Lower lobe of right lung (tissue), 2 donors: ENCODE data around the gene TBC1D8. TPM values are rescaled to one million over a fixed set of nuclear protein-coding genes. Genes with fewer than 3 reads are reported as not detected.

Experiments used
- ATAC-seq, 2 donors: fragments of 200-7000 bp; cut with Tn5 transposase; one replicate each; pipeline ENCODE4 v1.9.1; 2020 to 2022; ENCODE audit warnings: mild to moderate bottlenecking in 2 of 2, moderate library complexity in 2 of 2
- DNase-seq: peaks from one replicate; pipeline ENCODE4 v3.0.0-alpha.2; 2020
- H3K27ac ChIP-seq: fragments of 200-600 bp; one replicate; pipeline ENCODE4 v1.8.0; 2022
- H3K27me3 ChIP-seq: fragments of 200-600 bp; one replicate; pipeline ENCODE4 v1.8.0; 2022; ENCODE audit warnings: low read depth
- H3K36me3 ChIP-seq: fragments of 200-600 bp; one replicate; pipeline ENCODE4 v1.8.0; 2022; ENCODE audit warnings: mild to moderate bottlenecking
- H3K4me1 ChIP-seq: fragments of 200-600 bp; one replicate; pipeline ENCODE4 v1.8.0; 2022
- H3K4me3 ChIP-seq: fragments of 200-600 bp; one replicate; pipeline ENCODE4 v1.8.0; 2022; ENCODE audit warnings: mild to moderate bottlenecking
- H3K9me3 ChIP-seq: fragments of 200-600 bp; one replicate; pipeline ENCODE4 v1.8.0; 2022
- CTCF ChIP-seq: fragments of 200-600 bp; IDR thresholded peaks from one replicate; pipeline ENCODE4 v1.8.0; 2022; ENCODE audit warnings: antibody characterized with exemption, mild to moderate bottlenecking
- intact Hi-C: fragments of 100-400 bp; cut with DNase I; formaldehyde crosslinking; loops from one replicate; pipeline ENCODE4 v1.11.0; 2022
- total RNA-seq: library from RNA; stranded (reverse); fragmentation: NEBNext Ultra II Directional; extraction: Animal tissue kit (Norgen Biotek cat#: 25700); gene quantifications from one replicate; pipeline ENCODE4 v1.2.1, GENCODE V29; 2021
- donor health status: DM: no; HTN: yes; CAD: no; lungs with severe emphysema.

Gene TBC1D8
- total RNA-seq, 1 donor from 2014 or later, result 30.2 TPM

- ATAC-seq, result no peak
- intact Hi-C loops, result no loop called here
- TF ChIP-seq CTCF, result no peak
- DNase-seq, result no peak
- Histone ChIP-seq H3K4me1 (peaks cover 2% of the 10 kb centered on the region), H3K9me3 (no peaks in the 10 kb centered on the region), H3K36me3 (peaks cover 8% of the 10 kb centered on the region), H3K27me3 (no peaks in the 10 kb centered on the region), H3K27ac (no peak overlapping the region), H3K4me3 (no peak overlapping the region)
Observed at GRCh38 chr2:100964681-100965169, 186.5 kb downstream of the TBC1D8 start.

- H3K27me3 ChIP-seq, result no peaks in the 10 kb centered on the region
- DNase-seq (no peak), ATAC-seq (no peak)
- H3K36me3 ChIP-seq, result peaks cover 8% of the 10 kb centered on the region
- intact Hi-C loops, result no loop called here
- H3K4me1 ChIP-seq, result peaks cover 7% of the 10 kb centered on the region
- H3K27ac ChIP-seq, result no peak overlapping the region
- no peaks in the 10 kb centered on the region for H3K9me3 ChIP-seq
- H3K4me3 ChIP-seq, result no peak overlapping the region
- TF ChIP-seq CTCF, result no peak
Observed at GRCh38 chr2:100964222-100964621, 187.0 kb downstream of the TBC1D8 start.

GRCh38 chr2:100963026-100963375, 188.2 kb downstream of the TBC1D8 start:
- no peaks in the 10 kb centered on the region for H3K36me3 ChIP-seq
- DNase-seq (no peak), ATAC-seq (no peak)
- peaks cover 15% of the 10 kb centered on the region for H3K4me1 ChIP-seq
- H3K27me3 ChIP-seq, result no peaks in the 10 kb centered on the region
- TF ChIP-seq CTCF, result no peak
- no peak overlapping the region for H3K27ac ChIP-seq
- H3K4me3 ChIP-seq, result no peak overlapping the region
- intact Hi-C loops, result no loop called here
- no peaks in the 10 kb centered on the region for H3K9me3 ChIP-seq

GRCh38 chr2:100962366-100963025, 188.7 kb downstream of the TBC1D8 start:
- DNase-seq (no peak), ATAC-seq (no peak)
- Histone ChIP-seq H3K36me3 (no peaks in the 10 kb centered on the region), H3K4me3 (no peak overlapping the region), H3K9me3 (no peaks in the 10 kb centered on the region), H3K27ac (no peak overlapping the region), H3K27me3 (no peaks in the 10 kb centered on the region), H3K4me1 (peaks cover 15% of the 10 kb centered on the region)
- no peak for TF ChIP-seq CTCF
- intact Hi-C loops, result no loop called here

- Histone ChIP-seq H3K4me3 (no peak overlapping the region), H3K27me3 (no peaks in the 10 kb centered on the region), H3K9me3 (no peaks in the 10 kb centered on the region), H3K36me3 (no peaks in the 10 kb centered on the region), H3K4me1 (peaks cover 15% of the 10 kb centered on the region), H3K27ac (no peak overlapping the region)
- no peak for TF ChIP-seq CTCF
- ATAC-seq (no peak), DNase-seq (no peak)
- intact Hi-C loops, result no loop called here
Observed at GRCh38 chr2:100960688-100961087, 190.5 kb downstream of the TBC1D8 start.
